Endothelial cell of umbilical vein (primary cell): Measurements from ENCODE around the gene WDTC1. TPM values are rescaled to one million over a fixed set of nuclear protein-coding genes. Genes with fewer than 3 reads are reported as not detected.

Experiments
- BruUV-seq: library from RNA; stranded (reverse); fragments of 400-500 nt; replicated peaks from 2 replicates; lab custom pipeline; 2021; lab: Mats Ljungman, UMichigan
- CTCF ChIA-PET: fragments of 300-600, 350-600 bp; sonication (Branson Sonifier 250); formaldehyde crosslinking; loops from one replicate; lab custom pipeline; 2021; ENCODE audit warnings: antibody characterized with exemption, inconsistent platforms; lab: Charles Lee
- POLR2A ChIA-PET: fragments of 300-600, 350-600 bp; sonication (Branson Sonifier 250); formaldehyde crosslinking; loops from one replicate; lab custom pipeline; 2021; ENCODE audit warnings: antibody characterized with exemption, inconsistent platforms; lab: Charles Lee
- DNase-seq: peaks from one replicate; pipeline ENCODE4 v3.0.0-alpha.2; 2011; ENCODE audit warnings: low read depth, low spot score
- FAIRE-seq: peaks from 2 replicates; lab custom pipeline; 2011; peaks lifted over from hg19 to GRCh38; lab: Jason Lieb, UNC
- H2AFZ ChIP-seq: 2 replicates; pipeline ENCODE4 v1.6.0; 2012; ENCODE audit warnings: low read depth, low read length, control low read depth, inconsistent platforms
- H3K27ac ChIP-seq: 2 replicates; pipeline ENCODE4 v1.5.1; 2011; ENCODE audit warnings: low read depth, mild to moderate bottlenecking, control low read depth, low read length, moderate library complexity; ENCODE audit not compliant: insufficient read depth
- H3K27me3 ChIP-seq, 2 experiments: 2 replicates each; pipeline versions ENCODE4 v1.6.0 to v1.6.1; 2011; ENCODE audit warnings: low read length in 2 of 2, mixed read lengths in 1 of 2; ENCODE audit not compliant: control insufficient read depth in 2 of 2, insufficient read depth in 2 of 2
- H3K36me3 ChIP-seq, 2 experiments: 2 replicates in 1 of 2; 3 replicates in 1 of 2; pipeline ENCODE4 v1.5.1; 2011; ENCODE audit warnings: low read length in 2 of 2, mild to moderate bottlenecking in 1 of 2, moderate library complexity in 1 of 2; ENCODE audit not compliant: control insufficient read depth in 2 of 2, insufficient read depth in 2 of 2; ENCODE audit errors: extremely low read depth in 1 of 2
- H3K4me1 ChIP-seq: 3 replicates; pipeline ENCODE4 v1.5.1; 2011; ENCODE audit warnings: mild to moderate bottlenecking, low read length; ENCODE audit not compliant: control insufficient read depth, insufficient read depth; ENCODE audit errors: extremely low read depth
- H3K4me2 ChIP-seq: 2 replicates; pipeline ENCODE4 v1.6.1; 2011; ENCODE audit warnings: low read length, control low read depth, mixed read lengths; ENCODE audit not compliant: insufficient read depth
- H3K4me3 ChIP-seq, 3 experiments: fragments of 200-600 bp in 1 of 3; sonication (generic), shearing (Covaris generic) in 1 of 3; replicated peaks in 1 of 3; 2 replicates each; pipeline ENCODE4 v1.5.1; 2011 to 2016; ENCODE audit warnings: control low read depth in 3 of 3, low read length in 3 of 3, mild to moderate bottlenecking in 2 of 3, inconsistent platforms in 1 of 3, low read depth in 1 of 3, moderate library complexity in 1 of 3; ENCODE audit not compliant: insufficient read depth in 1 of 3
- H3K79me2 ChIP-seq: 2 replicates; pipeline ENCODE4 v1.6.0; 2012; ENCODE audit warnings: low read length, inconsistent platforms; ENCODE audit not compliant: control insufficient read depth, insufficient read depth
- H3K9ac ChIP-seq: replicated peaks from 2 replicates; pipeline ENCODE3; 2011; ENCODE audit warnings: low read length, control low read depth; ENCODE audit not compliant: insufficient read depth; ENCODE audit errors: extremely low read depth
- H3K9me1 ChIP-seq: replicated peaks from 3 replicates; pipeline ENCODE4 v1.6.0; 2011; ENCODE audit warnings: mild to moderate bottlenecking, low read length; ENCODE audit not compliant: control insufficient read depth, insufficient read depth; ENCODE audit errors: extremely low read depth
- H3K9me3 ChIP-seq: replicated peaks from 2 replicates; pipeline ENCODE4 v1.5.1; 2012; ENCODE audit warnings: low read length, inconsistent platforms; ENCODE audit not compliant: control insufficient read depth, insufficient read depth
- H4K20me1 ChIP-seq: replicated peaks from 2 replicates; pipeline ENCODE3; 2011; ENCODE audit warnings: mild to moderate bottlenecking, low read length; ENCODE audit not compliant: control insufficient read depth, insufficient read depth; ENCODE audit errors: extremely low read depth
- CTCF ChIP-seq, 2 donors: IDR thresholded peaks; 1 replicate in 1 of 2; 2 replicates in 1 of 2; pipeline ENCODE4 v1.5.1; 2011; ENCODE audit warnings: low read length in 2 of 2, mild to moderate bottlenecking in 2 of 2, moderate library complexity in 2 of 2, control low read depth in 1 of 2, inconsistent platforms in 1 of 2, low read depth in 1 of 2; ENCODE audit not compliant: insufficient read depth in 1 of 2; ENCODE audit errors: extremely low read depth in 1 of 2
- EZH2 ChIP-seq: IDR thresholded peaks from 2 replicates; pipeline ENCODE4 v1.6.1; 2012; ENCODE audit warnings: borderline replicate concordance, low read depth, mild to moderate bottlenecking, moderate library complexity, low read length, inconsistent platforms; ENCODE audit not compliant: severe bottlenecking
- FOS ChIP-seq: IDR thresholded peaks from 2 replicates; pipeline ENCODE4 v1.6.1; 2011; ENCODE audit warnings: mild to moderate bottlenecking, low read length, moderate library complexity, borderline replicate concordance; ENCODE audit not compliant: insufficient read depth
- GATA2 ChIP-seq: IDR thresholded peaks from 2 replicates; pipeline ENCODE4 v1.7.0; 2011; ENCODE audit warnings: low read depth, mild to moderate bottlenecking, moderate library complexity, mixed read lengths, low read length; ENCODE audit not compliant: insufficient read length, insufficient read depth
- JUN ChIP-seq: IDR thresholded peaks from 2 replicates; pipeline ENCODE4 v1.6.1; 2011; ENCODE audit warnings: borderline replicate concordance, low read depth; ENCODE audit not compliant: insufficient read length, insufficient read depth
- MAX ChIP-seq: IDR thresholded peaks from 2 replicates; pipeline ENCODE4 v1.6.1; 2011; ENCODE audit not compliant: insufficient read depth, insufficient read length
- MYC ChIP-seq: IDR thresholded peaks from one replicate; pipeline ENCODE4 v1.6.1; 2011; ENCODE audit warnings: mild to moderate bottlenecking, low read depth, low read length
- POLR2A ChIP-seq: IDR thresholded peaks from 2 replicates; pipeline ENCODE4 v1.6.1; 2012; ENCODE audit warnings: low read depth, mild to moderate bottlenecking, control low read depth, low read length
- POLR2AphosphoS5 ChIP-seq: IDR thresholded peaks from 2 replicates; pipeline ENCODE4 v1.6.1; 2012; ENCODE audit warnings: low read depth, mild to moderate bottlenecking, control low read depth, low read length, moderate library complexity; ENCODE audit not compliant: insufficient read depth
- dilution Hi-C: fragments of 300-500 bp; cut with MboI; formaldehyde crosslinking; loops from one replicate; pipeline ENCODE4 v1.15.0; 2019; ENCODE audit warnings: low sequenced_read_pairs; ENCODE audit not compliant: extremely low pct_ligation_motif_present
- intact Hi-C: fragments of 100-400 bp; cut with micrococcal nuclease; formaldehyde crosslinking; loops from one replicate; pipeline ENCODE4 v1.10.0; 2022
- polyA plus RNA-seq, 4 experiments: library from polyadenylated mRNA; depleted of rRNA in 3 of 4; stranded (reverse) in 3 of 4; unstranded in 1 of 4; fragments of >200 nt; gene quantifications; 2 replicates each; pipeline versions ENCODE4 v1.2.1 to v1.2.3, GENCODE V29; 2011 to 2012; ENCODE audit warnings: missing spikeins in 1 of 4
- total RNA-seq: library from RNA; stranded (reverse); gene quantifications from 2 replicates; pipeline ENCODE4 v1.2.3, GENCODE V29; 2021

The WDTC1 gene
- total and polyA plus RNA-seq, 2 donors (not counting 3 experiments of a cell fraction or from before 2014, with no cell fraction given), result 15.4 to 27.6 TPM

- FAIRE-seq (no peak), DNase-seq (no peak)
- intact Hi-C loops, result no loop called here
- TF ChIP-seq MYC, result no peak
- no peak for TF ChIP-seq EZH2
- TF ChIP-seq POLR2AphosphoS5, result no peak
- TF ChIP-seq JUN, result no peak
- no peak for TF ChIP-seq POLR2A
- no peak for TF ChIP-seq GATA2
- TF ChIP-seq FOS, result no peak
- CTCF ChIA-PET, result interaction anchor here (1.2 kb wide), 3 partner anchors 19 to 50 kb away, joined by 3 to 4 read pairs (median 3); no protein-coding TSS in a partner anchor
- no TSS peak for BruUV-seq
- H3K27ac ChIP-seq, result no peak overlapping the region
- H3K9me1 ChIP-seq, result no peaks in the 10 kb centered on the region
- POLR2A ChIA-PET, result no interaction called here
- H3K9ac ChIP-seq, result no peak overlapping the region
- H3K4me2 ChIP-seq, result no peak overlapping the region
- H3K4me3 ChIP-seq, result no peak overlapping the region
- H3K36me3 ChIP-seq, result no peaks in the 10 kb centered on the region
- no peaks in the 10 kb centered on the region for H4K20me1 ChIP-seq
- no peaks in the 10 kb centered on the region for H3K27me3 ChIP-seq
- H3K9me3 ChIP-seq, result no peaks in the 10 kb centered on the region
- dilution Hi-C loops, result loop anchor here (25.0 kb wide), 1 partner anchor 209 kb away; no protein-coding TSS in a partner anchor
- no peak overlapping the region for H2AFZ ChIP-seq
- H3K79me2 ChIP-seq, result no peaks in the 10 kb centered on the region
- H3K4me1 ChIP-seq, result no peaks in the 10 kb centered on the region
These were observed 11.8 kb downstream of the WDTC1 start for GRCh38 chr1:27246194-27246593.

GRCh38 chr1:27253596-27253995 is 19.2 kb downstream of the WDTC1 start:
- no peak overlapping the region for H3K4me3 ChIP-seq
- ChIA-PET POLR2A (no interaction called here), CTCF (no interaction called here)
- H3K9me1 ChIP-seq, result no peaks in the 10 kb centered on the region
- no peaks in the 10 kb centered on the region for H3K79me2 ChIP-seq
- no peak overlapping the region for H2AFZ ChIP-seq
- BruUV-seq, result no TSS peak
- H3K4me1 ChIP-seq, result no peaks in the 10 kb centered on the region
- FAIRE-seq, result no peak
- no peak overlapping the region for H3K27ac ChIP-seq
- no peaks in the 10 kb centered on the region for H4K20me1 ChIP-seq
- H3K36me3 ChIP-seq, result no peaks in the 10 kb centered on the region
- no peak for DNase-seq
- intact Hi-C loops, result no loop called here
- H3K9me3 ChIP-seq, result no peaks in the 10 kb centered on the region
- H3K9ac ChIP-seq, result no peak overlapping the region
- H3K4me2 ChIP-seq, result no peak overlapping the region
- dilution Hi-C loops, result no loop called here
- no peak for TF ChIP-seq JUN
- TF ChIP-seq POLR2A, result no peak
- TF ChIP-seq MAX, result no peak
- TF ChIP-seq CTCF (IDR thresholded peaks at IDR 0.05; ENCODE audit: extremely low read depth in 1 of 2, insufficient read depth in 1 of 2, low read depth in 1 of 2, low read length in 2 of 2), result no peak
- TF ChIP-seq POLR2AphosphoS5, result no peak
- no peak for TF ChIP-seq FOS
- no peak for TF ChIP-seq EZH2
- no peak for TF ChIP-seq MYC
- TF ChIP-seq GATA2, result no peak
- no peaks in the 10 kb centered on the region for H3K27me3 ChIP-seq
